ENCODE data around the gene TRPM2. TPM values are rescaled to one million over a fixed set of nuclear protein-coding genes. Genes with fewer than 3 reads are reported as not detected.

The TRPM2 gene
- total RNA-seq, 1 experiment from 2014 or later, result 11.0 TPM

DNA sequence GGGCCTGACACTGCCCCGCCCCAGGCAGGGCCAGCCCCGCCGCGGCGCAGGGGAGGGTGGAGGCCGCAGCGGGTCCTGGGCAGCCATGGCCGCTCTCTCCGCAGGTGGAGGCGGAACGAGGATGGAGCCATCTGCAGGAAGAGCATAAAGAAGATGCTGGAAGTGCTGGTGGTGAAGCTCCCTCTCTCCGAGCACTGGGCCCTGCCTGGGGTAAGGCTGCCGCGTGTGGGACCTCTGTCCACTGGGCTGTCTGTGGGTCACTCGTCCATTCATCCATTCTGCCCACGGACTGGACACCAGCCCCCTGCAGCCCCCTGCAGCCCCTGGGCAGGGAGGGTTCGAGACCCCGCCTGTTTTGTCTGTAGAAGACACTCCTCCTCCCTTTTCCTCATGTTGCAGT lies 83.5 kb downstream of the TRPM2 start:
- no peaks in the 10 kb centered on the region for H3K27me3 Mint-ChIP-seq (ENCODE audit: insufficient read depth, unreplicated experiment)
- no TSS peak for BruUV-seq (replicated peaks)
- DNase-seq (ENCODE audit: unreplicated experiment), result no peak
- no peaks in the 10 kb centered on the region for H3K4me1 Mint-ChIP-seq (ENCODE audit: insufficient read depth, unreplicated experiment)
- ChIA-PET POLR2A (no interaction called here), CTCF (no interaction called here)
- intact Hi-C loops (cut with micrococcal nuclease), result no loop called here
- no peak overlapping the region for H3K27ac Mint-ChIP-seq (ENCODE audit: low read depth, unreplicated experiment)
- H3K4me3 Mint-ChIP-seq (ENCODE audit: unreplicated experiment), result no peak overlapping the region
- no peaks in the 10 kb centered on the region for H3K9me3 Mint-ChIP-seq (ENCODE audit: unreplicated experiment)
- TF ChIP-seq, protein P1, sequence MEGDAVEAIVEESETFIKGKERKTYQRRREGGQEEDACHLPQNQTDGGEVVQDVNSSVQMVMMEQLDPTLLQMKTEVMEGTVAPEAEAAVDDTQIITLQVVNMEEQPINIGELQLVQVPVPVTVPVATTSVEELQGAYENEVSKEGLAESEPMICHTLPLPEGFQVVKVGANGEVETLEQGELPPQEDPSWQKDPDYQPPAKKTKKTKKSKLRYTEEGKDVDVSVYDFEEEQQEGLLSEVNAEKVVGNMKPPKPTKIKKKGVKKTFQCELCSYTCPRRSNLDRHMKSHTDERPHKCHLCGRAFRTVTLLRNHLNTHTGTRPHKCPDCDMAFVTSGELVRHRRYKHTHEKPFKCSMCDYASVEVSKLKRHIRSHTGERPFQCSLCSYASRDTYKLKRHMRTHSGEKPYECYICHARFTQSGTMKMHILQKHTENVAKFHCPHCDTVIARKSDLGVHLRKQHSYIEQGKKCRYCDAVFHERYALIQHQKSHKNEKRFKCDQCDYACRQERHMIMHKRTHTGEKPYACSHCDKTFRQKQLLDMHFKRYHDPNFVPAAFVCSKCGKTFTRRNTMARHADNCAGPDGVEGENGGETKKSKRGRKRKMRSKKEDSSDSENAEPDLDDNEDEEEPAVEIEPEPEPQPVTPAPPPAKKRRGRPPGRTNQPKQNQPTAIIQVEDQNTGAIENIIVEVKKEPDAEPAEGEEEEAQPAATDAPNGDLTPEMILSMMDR (IDR thresholded peaks at IDR 0.05; ENCODE audit: unreplicated experiment), result no peak
- no peaks in the 10 kb centered on the region for H3K36me3 Mint-ChIP-seq (ENCODE audit: insufficient read depth, unreplicated experiment)

DNA sequence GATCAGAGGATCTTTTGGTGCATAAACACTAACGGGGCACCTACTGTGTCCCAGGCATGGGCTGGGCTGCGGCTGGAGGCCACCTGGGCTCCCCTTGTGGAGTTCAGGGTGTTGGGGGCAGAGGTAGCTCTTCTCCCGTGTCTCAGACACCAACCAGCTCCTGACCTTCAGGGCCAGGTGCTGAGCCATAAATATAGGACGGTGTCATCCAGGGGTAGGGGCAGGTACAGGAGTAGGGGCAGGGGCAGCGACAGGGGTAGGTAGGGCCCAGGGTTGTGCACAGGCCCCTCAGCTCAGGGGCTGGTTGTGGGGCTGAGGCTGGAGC lies 83.9 kb downstream of the TRPM2 start:
- DNase-seq (ENCODE audit: unreplicated experiment), result no peak
- POLR2A ChIA-PET, result no interaction called here
- Mint-ChIP-seq H3K36me3 (ENCODE audit: insufficient read depth, unreplicated experiment) (no peaks in the 10 kb centered on the region), H3K4me3 (ENCODE audit: unreplicated experiment) (no peak overlapping the region), H3K4me1 (ENCODE audit: insufficient read depth, unreplicated experiment) (no peaks in the 10 kb centered on the region), H3K27ac (ENCODE audit: low read depth, unreplicated experiment) (no peak overlapping the region), H3K27me3 (ENCODE audit: insufficient read depth, unreplicated experiment) (no peaks in the 10 kb centered on the region), H3K9me3 (ENCODE audit: unreplicated experiment) (no peaks in the 10 kb centered on the region)
- TF ChIP-seq, protein P1 (IDR thresholded peaks at IDR 0.05; ENCODE audit: unreplicated experiment), result no peak
- CTCF ChIA-PET, result no interaction called here
- no TSS peak for BruUV-seq (replicated peaks)
- intact Hi-C loops (cut with micrococcal nuclease), result no loop called here

GRCh38 chr21:44437696-44438431 lies 84.4 kb downstream of the TRPM2 start:
- H3K27me3 Mint-ChIP-seq (ENCODE audit: insufficient read depth, unreplicated experiment), result no peaks in the 10 kb centered on the region
- no peak overlapping the region for H3K4me3 Mint-ChIP-seq (ENCODE audit: unreplicated experiment)
- H3K27ac Mint-ChIP-seq (ENCODE audit: low read depth, unreplicated experiment), result no peak overlapping the region
- H3K9me3 Mint-ChIP-seq (ENCODE audit: unreplicated experiment), result no peaks in the 10 kb centered on the region
- CTCF ChIA-PET, result no interaction called here
- TF ChIP-seq, protein P1 (IDR thresholded peaks at IDR 0.05; ENCODE audit: unreplicated experiment), result no peak
- intact Hi-C loops (cut with micrococcal nuclease), result no loop called here
- POLR2A ChIA-PET, result no interaction called here
- no TSS peak for BruUV-seq (replicated peaks)
- H3K4me1 Mint-ChIP-seq (ENCODE audit: insufficient read depth, unreplicated experiment), result no peaks in the 10 kb centered on the region
- no peaks in the 10 kb centered on the region for H3K36me3 Mint-ChIP-seq (ENCODE audit: insufficient read depth, unreplicated experiment)
- no peak for DNase-seq (ENCODE audit: unreplicated experiment)

DNA sequence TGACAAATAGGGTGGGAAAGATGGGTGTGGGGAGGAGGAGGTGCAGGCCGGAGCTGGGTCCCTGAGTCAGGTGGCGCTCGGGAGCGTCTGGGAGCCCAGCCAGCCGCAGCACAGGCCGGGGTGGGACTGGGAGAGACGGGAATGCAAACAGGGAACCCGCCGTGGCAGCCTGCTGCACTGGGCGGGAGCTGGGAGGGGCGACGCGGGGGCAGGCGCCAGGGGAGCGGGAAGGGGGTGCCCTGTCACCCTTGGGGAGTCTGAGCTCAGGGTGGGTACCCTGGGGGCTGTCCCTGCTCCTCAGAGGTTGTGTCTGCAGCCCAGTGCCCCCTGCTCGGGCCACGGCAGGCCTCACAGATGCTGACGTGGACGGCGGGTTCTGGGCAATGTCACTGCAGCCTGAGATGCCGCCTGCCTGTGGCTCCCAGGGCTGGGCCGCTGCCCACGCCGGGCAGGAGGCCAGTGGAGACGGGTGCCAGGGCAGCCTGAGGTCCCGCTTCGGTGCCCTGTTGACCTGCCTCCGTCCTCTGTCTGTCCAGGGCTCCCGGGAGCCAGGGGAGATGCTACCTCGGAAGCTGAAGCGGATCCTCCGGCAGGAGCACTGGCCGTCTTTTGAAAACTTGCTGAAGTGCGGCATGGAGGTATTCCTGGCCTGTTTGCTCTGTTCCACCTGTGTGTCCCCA lies 85.2 kb downstream of the TRPM2 start:
- no peak for DNase-seq (ENCODE audit: unreplicated experiment)
- Mint-ChIP-seq H3K9me3 (ENCODE audit: unreplicated experiment) (no peaks in the 10 kb centered on the region), H3K36me3 (ENCODE audit: insufficient read depth, unreplicated experiment) (no peaks in the 10 kb centered on the region), H3K4me3 (ENCODE audit: unreplicated experiment) (no peak overlapping the region), H3K27ac (ENCODE audit: low read depth, unreplicated experiment) (no peak overlapping the region), H3K27me3 (ENCODE audit: insufficient read depth, unreplicated experiment) (no peaks in the 10 kb centered on the region), H3K4me1 (ENCODE audit: insufficient read depth, unreplicated experiment) (no peaks in the 10 kb centered on the region)
- ChIA-PET CTCF (no interaction called here), POLR2A (no interaction called here)
- intact Hi-C loops (cut with micrococcal nuclease), result no loop called here
- TF ChIP-seq, protein P1 (IDR thresholded peaks at IDR 0.05; ENCODE audit: unreplicated experiment), result no peak
- no TSS peak for BruUV-seq (replicated peaks)

Data from MCF 10A (cell line).